HCT116 (cell line): ENCODE results near the gene AKT3. TPM values are rescaled to one million over a fixed set of nuclear protein-coding genes. Genes with fewer than 3 reads are reported as not detected.

Experiments
- ATAC-seq: fragments of 200-7000 bp; cut with Tn5 transposase; 2 replicates; pipeline ENCODE4 v1.9.1; 2020; ENCODE audit warnings: mild to moderate bottlenecking, moderate library complexity
- BruUV-seq: library from RNA; stranded (reverse); fragments of 400-500 nt; replicated peaks from 2 replicates; lab custom pipeline; 2021; lab: Mats Ljungman, UMichigan
- CTCF ChIA-PET: fragments of 300-600 bp; sonication (Branson Sonifier 250); formaldehyde crosslinking; loops from one replicate; lab custom pipeline; 2021; ENCODE audit warnings: antibody characterized with exemption; lab: Charles Lee
- POLR2A ChIA-PET: fragments of 300-600, 350-600 bp; sonication (Branson Sonifier 250); formaldehyde crosslinking; loops from one replicate; lab custom pipeline; 2021; ENCODE audit warnings: antibody characterized with exemption; lab: Charles Lee
- RAD21 ChIA-PET, 2 experiments: fragments of 300-600 bp; sonication (Branson Sonifier 250); formaldehyde crosslinking; loops; one replicate each; lab custom pipeline; 2023; ENCODE audit warnings: low total read pairs in 2 of 2; ENCODE audit not compliant: uncharacterized antibody in 2 of 2, unreplicated experiment in 2 of 2, low non-redundant PET in 1 of 2; lab: Charles Lee
- DNase-seq: peaks from one replicate; pipeline ENCODE4 v3.0.0-alpha.2; 2010; ENCODE audit warnings: low read depth, low spot score
- H2AFZ ChIP-seq: fragments of 200-600 bp; shearing (Covaris generic), sonication (generic); 2 replicates; pipeline ENCODE4 v1.6.1; 2017; ENCODE audit warnings: low read depth, mixed run types, mixed read lengths, antibody characterized with exemption, low read length; ENCODE audit not compliant: poor library complexity, severe bottlenecking
- H3K27ac ChIP-seq: 2 replicates; pipeline ENCODE4 v1.5.1; 2012; ENCODE audit warnings: low read depth, low read length
- H3K27me3 ChIP-seq: fragments of 200-600 bp; sonication (generic); 2 replicates; pipeline ENCODE4 v1.6.1; 2016; ENCODE audit warnings: mixed run types, low read length, mixed read lengths; ENCODE audit not compliant: insufficient read depth
- H3K36me3 ChIP-seq, 2 experiments: fragments of 200-500 bp in 1 of 2; fragments of 200-600 bp in 1 of 2; sonication (Bioruptor generic) in 1 of 2; sonication (generic) in 1 of 2; 2 replicates each; pipeline versions ENCODE4 v1.5.1 to v1.6.1; 2014 to 2016; ENCODE audit warnings: low read length in 2 of 2, inconsistent platforms in 1 of 2, mixed read lengths in 1 of 2, mixed run types in 1 of 2; ENCODE audit not compliant: insufficient read depth in 2 of 2, control insufficient read depth in 1 of 2
- H3K4me1 ChIP-seq, 2 experiments: fragments of 200-600 bp in 1 of 2; sonication (generic) in 1 of 2; 2 replicates each; pipeline versions ENCODE4 v1.5.1 to v1.6.1; 2012 to 2017; ENCODE audit warnings: low read length in 2 of 2, inconsistent platforms in 1 of 2, mild to moderate bottlenecking in 1 of 2, mixed read lengths in 1 of 2, mixed run types in 1 of 2, moderate library complexity in 1 of 2; ENCODE audit not compliant: insufficient read depth in 2 of 2, control insufficient read depth in 1 of 2
- H3K4me2 ChIP-seq: fragments of 200-600 bp; sonication (generic); 2 replicates; pipeline ENCODE4 v1.6.1; 2017; ENCODE audit warnings: mixed run types, low read length, mixed read lengths
- H3K4me3 ChIP-seq, 2 experiments: fragments of 200-600 bp in 1 of 2; sonication (generic) in 1 of 2; replicated peaks in 1 of 2; 2 replicates each; pipeline ENCODE4 v1.5.1; 2011 to 2016; ENCODE audit warnings: low read length in 2 of 2, control low read depth in 1 of 2, low read depth in 1 of 2, mild to moderate bottlenecking in 1 of 2, mixed read lengths in 1 of 2, mixed run types in 1 of 2
- H3K79me2 ChIP-seq: fragments of 200-600 bp; sonication (generic); 2 replicates; pipeline ENCODE4 v1.6.1; 2017; ENCODE audit warnings: mild to moderate bottlenecking, mixed run types, low read length, moderate library complexity, mixed read lengths; ENCODE audit not compliant: insufficient read depth
- H3K9ac ChIP-seq: fragments of 200-600 bp; sonication (generic); 2 replicates; pipeline ENCODE4 v1.6.1; 2016; ENCODE audit warnings: low read length, mixed read lengths
- H3K9me2 ChIP-seq: fragments of 200-600 bp; sonication (generic), shearing (Covaris generic); 2 replicates; pipeline ENCODE4 v1.6.1; 2017; ENCODE audit warnings: mixed run types, mild to moderate bottlenecking, moderate library complexity; ENCODE audit not compliant: insufficient read depth
- H3K9me3 ChIP-seq, 2 experiments: fragments of 200-500 bp in 1 of 2; fragments of 200-600 bp in 1 of 2; sonication (Bioruptor generic) in 1 of 2; sonication (generic) in 1 of 2; 2 replicates each; pipeline ENCODE4 v1.6.1; 2014 to 2017; ENCODE audit warnings: low read length in 2 of 2, mixed read lengths in 2 of 2, inconsistent platforms in 1 of 2, low read depth in 1 of 2, mild to moderate bottlenecking in 1 of 2, mixed run types in 1 of 2, moderate library complexity in 1 of 2; ENCODE audit not compliant: control insufficient read depth in 1 of 2, insufficient read depth in 1 of 2
- H4K20me1 ChIP-seq: fragments of 200-600 bp; sonication (generic), shearing (Covaris generic); 2 replicates; pipeline ENCODE4 v1.6.1; 2017; ENCODE audit warnings: mixed run types, mild to moderate bottlenecking, moderate library complexity; ENCODE audit not compliant: insufficient read depth
- CBX3 ChIP-seq: IDR thresholded peaks from 2 replicates; pipeline ENCODE4 v1.6.1; 2012; ENCODE audit warnings: low read depth
- EGR1 ChIP-seq: IDR thresholded peaks from 2 replicates; pipeline ENCODE4 v1.6.1; 2012; ENCODE audit warnings: low read depth
- ELF1 ChIP-seq: IDR thresholded peaks from 2 replicates; pipeline ENCODE4 v1.6.1; 2012; ENCODE audit warnings: low read depth, borderline replicate concordance
- EZH2 ChIP-seq: fragments of 200-600 bp; sonication (generic); IDR thresholded peaks from 2 replicates; pipeline ENCODE4 v1.6.1; 2017; ENCODE audit warnings: antibody characterized with exemption, mixed run types
- EZH2phosphoT487 ChIP-seq: fragments of 200-600 bp; IDR thresholded peaks from 2 replicates; pipeline ENCODE4 v1.6.1; 2018; ENCODE audit warnings: antibody characterized with exemption, borderline replicate concordance
- FOSL1 ChIP-seq: IDR thresholded peaks from 2 replicates; pipeline ENCODE4 v1.6.1; 2012; ENCODE audit warnings: low read depth
- JUND ChIP-seq: IDR thresholded peaks from 2 replicates; pipeline ENCODE4 v1.6.1; 2012
- POLR2AphosphoS5 ChIP-seq: IDR thresholded peaks from 2 replicates; pipeline ENCODE4 v1.6.1; 2011; ENCODE audit warnings: mild to moderate bottlenecking, low read depth, low read length, moderate library complexity
- RAD21 ChIP-seq: IDR thresholded peaks from 2 replicates; pipeline ENCODE4 v1.6.1; 2012; ENCODE audit warnings: low read depth, mild to moderate bottlenecking
- SP1 ChIP-seq: IDR thresholded peaks from 2 replicates; pipeline ENCODE4 v1.6.1; 2012; ENCODE audit warnings: low read depth
- TCF7L2 ChIP-seq: IDR thresholded peaks from 2 replicates; pipeline ENCODE4 v1.7.0; 2011; ENCODE audit warnings: borderline replicate concordance, inconsistent platforms; ENCODE audit not compliant: insufficient read depth, insufficient read length; ENCODE audit errors: extremely low read depth
- YY1 ChIP-seq: IDR thresholded peaks from 2 replicates; pipeline ENCODE4 v1.6.1; 2011; ENCODE audit warnings: low read length, low read depth, moderate library complexity, mild to moderate bottlenecking; ENCODE audit not compliant: insufficient replicate concordance; ENCODE audit errors: extremely low read depth
- ZBTB33 ChIP-seq: IDR thresholded peaks from 2 replicates; pipeline ENCODE4 v1.6.1; 2011; ENCODE audit warnings: mild to moderate bottlenecking, low read length, moderate library complexity; ENCODE audit not compliant: insufficient replicate concordance; ENCODE audit errors: extremely low read depth
- ZFX ChIP-seq: fragments of 450-650 bp; IDR thresholded peaks from 2 replicates; pipeline ENCODE4 v1.6.1; 2017
- ZNF274 ChIP-seq: fragments of 200-500 bp; sonication (Bioruptor generic); IDR thresholded peaks from 2 replicates; pipeline ENCODE4 v1.6.1; 2014; ENCODE audit warnings: mild to moderate bottlenecking, low read depth, low read length, inconsistent platforms
- intact Hi-C: fragments of 100-400 bp; cut with micrococcal nuclease; formaldehyde crosslinking; loops from 2 replicates; pipeline ENCODE4 v1.10.0; 2022
- total RNA-seq: library from RNA; stranded (reverse); gene quantifications from one replicate; pipeline ENCODE4 v1.2.1, GENCODE V29; 2021; ENCODE audit not compliant: unreplicated experiment
- TF ChIP-seq, protein P1 (sequence below): IDR thresholded peaks from 2 replicates; pipeline ENCODE4 v1.6.1; 2012

Gene AKT3
- total RNA-seq, 1 experiment from 2014 or later, result 0.49 TPM

DNA sequence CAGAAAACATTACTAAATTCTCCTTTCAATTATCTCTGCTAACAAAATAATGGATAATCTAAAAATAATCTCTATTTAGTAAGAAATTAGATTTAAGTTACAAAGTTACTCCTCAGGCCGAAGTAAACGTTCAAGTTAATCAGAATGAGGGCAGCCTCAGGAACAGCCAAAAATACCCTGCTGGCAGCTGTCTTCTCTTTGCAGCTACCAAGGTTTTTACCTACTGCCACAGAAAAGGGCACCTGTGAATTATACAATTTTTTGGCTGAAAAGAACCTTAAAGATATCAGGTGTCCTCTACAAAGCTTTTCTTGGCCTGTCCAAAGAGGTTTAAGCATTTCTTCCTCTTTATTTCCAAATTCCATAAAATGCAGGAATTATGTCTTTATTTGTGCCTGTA is 84.4 kb downstream of the AKT3 start:
- H3K36me3 ChIP-seq, result no peaks in the 10 kb centered on the region
- TF ChIP-seq EGR1 (no peak), POLR2AphosphoS5 (no peak), ZFX (no peak), JUND (no peak), ZBTB33 (no peak), YY1 (no peak)
- H3K27ac ChIP-seq, result no peak overlapping the region
- no peak overlapping the region for H2AFZ ChIP-seq
- H3K9ac ChIP-seq, result no peak overlapping the region
- no peak for ATAC-seq
- no peaks in the 10 kb centered on the region for H3K9me2 ChIP-seq
- no peaks in the 10 kb centered on the region for H3K4me1 ChIP-seq
- BruUV-seq, result no TSS peak
- H3K4me3 ChIP-seq, result no peak overlapping the region
- ChIA-PET POLR2A (no interaction called here), CTCF (no interaction called here), RAD21 (no interaction called here)
- H4K20me1 ChIP-seq, result no peaks in the 10 kb centered on the region
- H3K4me2 ChIP-seq, result no peak overlapping the region
- H3K27me3 ChIP-seq, result peaks cover 42% of the 10 kb centered on the region
- no peaks in the 10 kb centered on the region for H3K79me2 ChIP-seq
- intact Hi-C loops, result no loop called here
- no peak for DNase-seq
- H3K9me3 ChIP-seq, result no peaks in the 10 kb centered on the region

GRCh38 chr1:243763806-243764205 is 86.2 kb downstream of the AKT3 start:
- ATAC-seq (no peak), DNase-seq (no peak)
- ChIA-PET POLR2A (no interaction called here), CTCF (no interaction called here), RAD21 (interaction anchor here in 1 of 2 experiments (0.6 kb wide), 1 partner anchor 86 kb away, joined by 3 read pairs; the partner anchor contains the start of gene AKT3)
- no peaks in the 10 kb centered on the region for H3K36me3 ChIP-seq
- no peaks in the 10 kb centered on the region for H3K9me2 ChIP-seq
- intact Hi-C loops, result no loop called here
- no peaks in the 10 kb centered on the region for H3K9me3 ChIP-seq
- no peak overlapping the region for H3K27ac ChIP-seq
- H2AFZ ChIP-seq, result no peak overlapping the region
- no peak overlapping the region for H3K9ac ChIP-seq
- no peaks in the 10 kb centered on the region for H4K20me1 ChIP-seq
- H3K4me1 ChIP-seq, result no peaks in the 10 kb centered on the region
- H3K4me2 ChIP-seq, result no peak overlapping the region
- H3K27me3 ChIP-seq, result peaks cover 38% of the 10 kb centered on the region
- BruUV-seq, result no TSS peak
- no peaks in the 10 kb centered on the region for H3K79me2 ChIP-seq
- no peak overlapping the region for H3K4me3 ChIP-seq
- TF ChIP-seq FOSL1 (no peak), JUND (no peak), RAD21 (no peak), POLR2AphosphoS5 (no peak), ELF1 (no peak), ZBTB33 (no peak), EZH2phosphoT487 (no peak), SP1 (no peak), ZFX (no peak), EZH2 (no peak), CBX3 (no peak), ZNF274 (no peak), EGR1 (no peak), TCF7L2 (no peak)
- TF ChIP-seq, protein P1, sequence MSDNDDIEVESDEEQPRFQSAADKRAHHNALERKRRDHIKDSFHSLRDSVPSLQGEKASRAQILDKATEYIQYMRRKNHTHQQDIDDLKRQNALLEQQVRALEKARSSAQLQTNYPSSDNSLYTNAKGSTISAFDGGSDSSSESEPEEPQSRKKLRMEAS, result no peak
